HG02852 (cell line): ENCODE measurements around the gene CAMTA1.

ENCODE experiments used
- ATAC-seq: cut with Tn5 transposase; IDR thresholded peaks from one replicate; pipeline ENCODE4 v1.9.1; 2021; ENCODE audit warnings: mild to moderate bottlenecking, moderate library complexity; ENCODE audit not compliant: unreplicated experiment

CAMTA1 gene

GRCh38 chr1:6955357-6956094 is 170.3 kb downstream of the CAMTA1 start:
- no peak for ATAC-seq

- ATAC-seq: no peak
Measured at GRCh38 chr1:6956488-6957159, 171.4 kb downstream of the CAMTA1 start.

GRCh38 chr1:6957341-6957740 is 172.1 kb downstream of the CAMTA1 start:
- no peak for ATAC-seq

GRCh38 chr1:6958407-6959030 is 173.3 kb downstream of the CAMTA1 start:
- no peak for ATAC-seq

GRCh38 chr1:6959491-6959890 is 174.2 kb downstream of the CAMTA1 start:
- ATAC-seq: no peak

GRCh38 chr1:6960291-6960811 is 175.1 kb downstream of the CAMTA1 start:
- no peak for ATAC-seq

- ATAC-seq: no peak
Measured at GRCh38 chr1:6960860-6961259, 175.6 kb downstream of the CAMTA1 start.

GRCh38 chr1:6961289-6961688 is 176.0 kb downstream of the CAMTA1 start:
- ATAC-seq: no peak

GRCh38 chr1:6961905-6962477 is 176.7 kb downstream of the CAMTA1 start:
- no peak for ATAC-seq

GRCh38 chr1:6962478-6962995 is 177.3 kb downstream of the CAMTA1 start:
- ATAC-seq: no peak

- no peak for ATAC-seq
Measured at GRCh38 chr1:6962996-6963911, 178.0 kb downstream of the CAMTA1 start.

GRCh38 chr1:6963912-6964307 is 178.7 kb downstream of the CAMTA1 start:
- ATAC-seq: no peak

GRCh38 chr1:6965083-6965934 is 180.1 kb downstream of the CAMTA1 start:
- ATAC-seq: no peak

- no peak for ATAC-seq
Measured at GRCh38 chr1:6965935-6966241, 180.6 kb downstream of the CAMTA1 start.

- no peak for ATAC-seq
Measured at GRCh38 chr1:6966326-6966725, 181.1 kb downstream of the CAMTA1 start.

GRCh38 chr1:6967431-6968111 is 182.3 kb downstream of the CAMTA1 start:
- ATAC-seq: no peak

- ATAC-seq: no peak
Measured at GRCh38 chr1:6969106-6969505, 183.9 kb downstream of the CAMTA1 start.

- ATAC-seq: no peak
Measured at GRCh38 chr1:6969762-6970161, 184.5 kb downstream of the CAMTA1 start.

GRCh38 chr1:6970221-6970620 is 185.0 kb downstream of the CAMTA1 start:
- ATAC-seq: no peak
